ENCODE data around the gene KLHL35. TPM values are rescaled to one million over a fixed set of nuclear protein-coding genes. Genes with fewer than 3 reads are reported as not detected.

Gene KLHL35
- total and polyA plus RNA-seq, 4 donors: 0.62 to 2.4 (median 1.7) TPM

DNA sequence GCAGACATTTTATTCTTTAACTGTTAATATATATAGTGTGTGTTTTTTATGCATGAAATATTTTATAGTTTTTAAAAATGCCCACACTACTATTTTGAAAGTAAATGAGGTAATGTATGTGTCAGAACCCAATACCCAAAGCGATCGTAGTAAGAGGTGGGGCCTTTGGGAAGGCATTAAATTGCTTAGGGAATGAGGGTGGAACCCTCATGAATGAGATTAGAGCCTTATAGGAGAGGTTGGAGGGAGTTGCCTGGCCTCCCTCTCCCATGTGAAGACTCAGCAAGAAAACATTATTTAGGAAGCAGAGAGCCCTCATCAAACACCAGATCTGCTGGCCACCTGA is 11.1 kb downstream of the KLHL35 start:
- Histone ChIP-seq H3K9ac (ENCODE audit: insufficient read depth in 1 of 2, low read length in 2 of 2) (no peak overlapping the region), H3K9me3 (ENCODE audit: control insufficient read depth in 4 of 4, insufficient read depth in 3 of 4, low read length in 3 of 4) (no peaks in the 10 kb centered on the region), H3K4me3 (no peak overlapping the region), H3K27ac (ENCODE audit: low read depth in 1 of 2, low read length in 1 of 2) (no peak overlapping the region), H3K27me3 (ENCODE audit: control insufficient read depth in 3 of 3, insufficient read depth in 3 of 3, low read length in 2 of 3) (no peaks in the 10 kb centered on the region), H3K4me1 (ENCODE audit: control insufficient read depth in 5 of 5, insufficient read depth in 5 of 5, low read length in 5 of 5) (peaks cover 0 to 17% (median 11%) of the 10 kb centered on the region in 5 donors), H3K36me3 (ENCODE audit: control insufficient read depth in 4 of 4, insufficient read depth in 4 of 4, low read length in 4 of 4) (peaks cover 0 to 10% (median 2%) of the 10 kb centered on the region in 4 donors)
- ATAC-seq (ENCODE audit: insufficient read depth, low FRiP score): peak; percentile 20
- TF ChIP-seq, protein P1, sequence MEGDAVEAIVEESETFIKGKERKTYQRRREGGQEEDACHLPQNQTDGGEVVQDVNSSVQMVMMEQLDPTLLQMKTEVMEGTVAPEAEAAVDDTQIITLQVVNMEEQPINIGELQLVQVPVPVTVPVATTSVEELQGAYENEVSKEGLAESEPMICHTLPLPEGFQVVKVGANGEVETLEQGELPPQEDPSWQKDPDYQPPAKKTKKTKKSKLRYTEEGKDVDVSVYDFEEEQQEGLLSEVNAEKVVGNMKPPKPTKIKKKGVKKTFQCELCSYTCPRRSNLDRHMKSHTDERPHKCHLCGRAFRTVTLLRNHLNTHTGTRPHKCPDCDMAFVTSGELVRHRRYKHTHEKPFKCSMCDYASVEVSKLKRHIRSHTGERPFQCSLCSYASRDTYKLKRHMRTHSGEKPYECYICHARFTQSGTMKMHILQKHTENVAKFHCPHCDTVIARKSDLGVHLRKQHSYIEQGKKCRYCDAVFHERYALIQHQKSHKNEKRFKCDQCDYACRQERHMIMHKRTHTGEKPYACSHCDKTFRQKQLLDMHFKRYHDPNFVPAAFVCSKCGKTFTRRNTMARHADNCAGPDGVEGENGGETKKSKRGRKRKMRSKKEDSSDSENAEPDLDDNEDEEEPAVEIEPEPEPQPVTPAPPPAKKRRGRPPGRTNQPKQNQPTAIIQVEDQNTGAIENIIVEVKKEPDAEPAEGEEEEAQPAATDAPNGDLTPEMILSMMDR (IDR thresholded peaks at IDR 0.05; ENCODE audit: control extremely low read depth, extremely low read depth): no peak
- peak in 2 of 3 donors; percentile 40 to 42 for DNase-seq
- 70 to 86% methylated on average over 2 of the region's 2 CpGs for WGBS, 2 donors

DNA sequence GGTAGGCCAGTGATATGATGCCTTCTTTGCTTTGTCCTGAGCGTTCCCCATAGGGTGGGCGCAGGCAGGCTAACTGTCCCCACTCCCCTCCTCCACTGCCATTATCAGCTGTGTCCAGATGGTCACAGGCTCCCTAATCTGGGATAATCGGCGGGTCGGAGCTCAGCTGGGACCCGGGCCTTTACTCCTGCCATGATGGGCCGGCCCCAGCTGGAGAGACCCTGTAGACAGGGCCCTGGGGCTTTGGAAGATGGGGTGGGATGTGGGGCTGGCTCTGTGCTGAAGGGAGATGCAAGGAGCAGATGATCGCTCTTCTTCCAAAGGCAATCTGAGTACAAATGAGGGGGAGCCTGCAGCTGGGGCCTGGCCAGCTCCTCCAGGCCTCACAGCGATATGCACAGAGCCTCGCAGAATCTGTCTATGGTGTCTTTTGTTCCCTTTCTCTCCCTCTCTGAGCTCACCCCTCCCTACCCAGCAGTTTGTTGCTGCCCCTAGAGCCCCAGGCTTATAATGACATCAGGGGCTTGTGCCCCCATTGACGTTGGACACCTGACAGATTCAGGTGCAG is 11.9 kb downstream of the KLHL35 start:
- ATAC-seq (ENCODE audit: insufficient read depth, low FRiP score): no peak
- peaks cover 0 to 17% (median 11%) of the 10 kb centered on the region in 5 donors for H3K4me1 ChIP-seq (ENCODE audit: control insufficient read depth in 5 of 5, insufficient read depth in 5 of 5, low read length in 5 of 5)
- TF ChIP-seq, protein P1 (IDR thresholded peaks at IDR 0.05; ENCODE audit: control extremely low read depth, extremely low read depth): no peak
- no peaks in the 10 kb centered on the region for H3K9me3 ChIP-seq (ENCODE audit: control insufficient read depth in 4 of 4, insufficient read depth in 3 of 4, low read length in 3 of 4)
- H3K27me3 ChIP-seq (ENCODE audit: control insufficient read depth in 3 of 3, insufficient read depth in 3 of 3, low read length in 2 of 3): no peaks in the 10 kb centered on the region
- 87 to 92% methylated on average over 11 of the region's 11 CpGs for WGBS, 2 donors
- DNase-seq: no peak
- peak overlapping the region in 1 of 2 donors; percentile 34 for H3K27ac ChIP-seq (ENCODE audit: low read depth in 1 of 2, low read length in 1 of 2)
- H3K4me3 ChIP-seq: no peak overlapping the region
- H3K36me3 ChIP-seq (ENCODE audit: control insufficient read depth in 4 of 4, insufficient read depth in 4 of 4, low read length in 4 of 4): peaks cover 0 to 10% (median 2%) of the 10 kb centered on the region in 4 donors
- H3K9ac ChIP-seq (ENCODE audit: insufficient read depth in 1 of 2, low read length in 2 of 2): no peak overlapping the region

DNA sequence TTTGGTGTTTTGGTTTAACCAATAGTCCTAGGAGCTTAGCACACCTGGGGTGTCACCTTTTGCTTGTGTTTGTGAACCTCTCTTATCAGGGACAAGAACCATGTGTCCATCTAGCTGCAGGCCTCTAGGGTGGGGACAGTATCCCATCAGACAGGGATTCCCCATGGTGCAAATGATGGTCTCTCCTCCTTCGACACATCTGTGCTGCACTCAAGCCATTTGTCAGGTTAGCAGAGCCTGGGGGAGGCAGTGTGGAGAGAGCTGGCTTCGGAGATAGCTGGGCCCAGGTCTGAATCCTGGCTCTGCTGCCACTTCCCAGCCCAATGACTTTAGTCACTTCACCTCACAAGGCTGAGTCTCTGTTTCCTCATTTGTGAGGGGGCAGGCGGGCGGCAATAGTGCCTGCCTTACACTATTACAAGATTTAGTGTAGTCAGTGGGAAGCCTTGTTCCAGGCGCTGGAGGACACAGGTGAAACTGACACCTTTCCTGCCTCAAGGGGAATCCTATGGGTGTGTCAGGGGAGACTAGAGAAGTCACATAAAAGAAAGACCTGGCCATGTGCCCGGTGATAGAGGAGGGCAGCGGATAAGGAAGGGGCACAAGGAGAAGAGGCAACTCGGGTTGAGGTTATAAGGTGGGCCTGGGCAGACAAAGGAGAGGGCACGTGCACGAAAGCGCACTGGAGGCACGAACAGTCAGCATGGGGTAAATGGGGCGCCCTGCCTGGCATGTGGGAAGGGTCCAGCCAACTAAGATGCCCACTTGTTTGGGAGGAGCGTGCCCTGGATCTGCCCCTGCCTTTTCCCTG is 12.6 kb downstream of the KLHL35 start:
- no peak for DNase-seq
- peaks cover 0 to 10% (median 3%) of the 10 kb centered on the region in 4 donors for H3K36me3 ChIP-seq (ENCODE audit: control insufficient read depth in 4 of 4, insufficient read depth in 4 of 4, low read length in 4 of 4)
- peaks cover 0 to 17% (median 11%) of the 10 kb centered on the region in 5 donors for H3K4me1 ChIP-seq (ENCODE audit: control insufficient read depth in 5 of 5, insufficient read depth in 5 of 5, low read length in 5 of 5)
- H3K9ac ChIP-seq (ENCODE audit: insufficient read depth in 1 of 2, low read length in 2 of 2): no peak overlapping the region
- ATAC-seq (ENCODE audit: insufficient read depth, low FRiP score): no peak
- H3K27me3 ChIP-seq (ENCODE audit: control insufficient read depth in 3 of 3, insufficient read depth in 3 of 3, low read length in 2 of 3): no peaks in the 10 kb centered on the region
- WGBS, 2 donors: 85 to 87% methylated on average over 14 of the region's 14 CpGs
- no peak overlapping the region for H3K4me3 ChIP-seq
- H3K9me3 ChIP-seq (ENCODE audit: control insufficient read depth in 4 of 4, insufficient read depth in 3 of 4, low read length in 3 of 4): no peaks in the 10 kb centered on the region
- TF ChIP-seq, protein P1 (IDR thresholded peaks at IDR 0.05; ENCODE audit: control extremely low read depth, extremely low read depth): no peak
- peak overlapping the region in 1 of 2 donors; percentile 34 for H3K27ac ChIP-seq (ENCODE audit: low read depth in 1 of 2, low read length in 1 of 2)
